Mesothelial cell of epicardium (in vitro differentiated cells): ENCODE measurements around the gene COPRS. TPM values are rescaled to one million over a fixed set of nuclear protein-coding genes. Genes with fewer than 3 reads are reported as not detected.

Source experiments
- DNase-seq, 2 experiments: peaks; one replicate each; pipeline ENCODE4 v3.0.0; 2021; ENCODE audit warnings: low spot score in 2 of 2; ENCODE audit not compliant: unreplicated experiment in 2 of 2
- H3K27ac Mint-ChIP-seq: 2 replicates; pipeline ENCODE4 v1.8.0; 2021; ENCODE audit warnings: mixed read lengths
- H3K27me3 Mint-ChIP-seq: 2 replicates; pipeline ENCODE4 v1.8.0; 2021; ENCODE audit warnings: low read depth, mixed read lengths
- H3K36me3 Mint-ChIP-seq: 2 replicates; pipeline ENCODE4 v1.8.0; 2021; ENCODE audit warnings: mixed read lengths
- H3K4me1 Mint-ChIP-seq: 2 replicates; pipeline ENCODE4 v1.8.0; 2021; ENCODE audit warnings: mixed read lengths
- H3K4me3 Mint-ChIP-seq: 2 replicates; pipeline ENCODE4 v1.8.0; 2021; ENCODE audit warnings: mild to moderate bottlenecking, moderate library complexity, mixed read lengths
- H3K9me3 Mint-ChIP-seq: 2 replicates; pipeline ENCODE4 v1.8.0; 2021; ENCODE audit warnings: mixed read lengths
- total RNA-seq: library from RNA; stranded (reverse); gene quantifications from 3 replicates; pipeline ENCODE4 v1.2.1, GENCODE V29; 2021
- TF ChIP-seq, protein P1 (sequence below): fragments of 200-600 bp; sonication (generic); IDR thresholded peaks from one replicate; pipeline ENCODE4 v1.5.0; 2021; ENCODE audit warnings: antibody characterized with exemption; ENCODE audit not compliant: unreplicated experiment

Gene COPRS
- total RNA-seq, 1 donor from 2014 or later, result 28.4 TPM

DNA sequence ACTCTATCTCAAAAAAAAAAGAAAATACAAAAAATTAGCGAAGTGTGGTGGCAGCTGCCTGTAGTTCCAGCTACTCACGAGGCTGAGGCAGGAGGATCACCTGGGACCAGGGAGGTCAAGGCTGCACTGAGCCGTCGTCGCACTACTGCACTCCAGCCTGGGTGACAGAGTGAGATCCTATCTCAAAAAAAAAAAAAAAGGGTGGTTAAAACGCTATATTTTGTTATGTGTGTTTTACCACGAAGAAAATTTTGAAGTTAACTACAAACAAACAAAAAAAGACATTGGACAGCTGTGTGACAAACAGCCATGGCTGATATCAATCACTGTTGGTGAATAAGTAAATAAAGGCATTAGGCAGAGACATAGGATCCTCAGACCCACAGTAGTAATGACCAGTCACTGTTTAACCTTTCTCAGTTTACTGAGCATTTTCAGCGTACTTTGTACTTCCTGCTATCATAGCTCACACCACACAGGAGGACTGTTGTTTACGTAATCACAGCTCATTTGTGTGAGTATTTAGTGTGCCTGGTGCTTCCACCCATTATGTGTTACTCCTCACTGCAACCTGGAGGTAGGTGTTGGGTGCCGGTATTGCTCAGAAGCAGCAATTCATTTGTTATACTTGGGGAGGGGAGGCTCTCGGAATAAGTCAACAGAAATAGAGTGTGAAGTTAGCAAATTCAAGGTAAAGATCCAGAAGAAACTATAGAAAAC lies 55.4 kb downstream of the COPRS start:
- no peak for DNase-seq
- H3K4me1 Mint-ChIP-seq, result peaks cover 2% of the 10 kb centered on the region
- H3K9me3 Mint-ChIP-seq, result no peaks in the 10 kb centered on the region
- TF ChIP-seq, protein P1, sequence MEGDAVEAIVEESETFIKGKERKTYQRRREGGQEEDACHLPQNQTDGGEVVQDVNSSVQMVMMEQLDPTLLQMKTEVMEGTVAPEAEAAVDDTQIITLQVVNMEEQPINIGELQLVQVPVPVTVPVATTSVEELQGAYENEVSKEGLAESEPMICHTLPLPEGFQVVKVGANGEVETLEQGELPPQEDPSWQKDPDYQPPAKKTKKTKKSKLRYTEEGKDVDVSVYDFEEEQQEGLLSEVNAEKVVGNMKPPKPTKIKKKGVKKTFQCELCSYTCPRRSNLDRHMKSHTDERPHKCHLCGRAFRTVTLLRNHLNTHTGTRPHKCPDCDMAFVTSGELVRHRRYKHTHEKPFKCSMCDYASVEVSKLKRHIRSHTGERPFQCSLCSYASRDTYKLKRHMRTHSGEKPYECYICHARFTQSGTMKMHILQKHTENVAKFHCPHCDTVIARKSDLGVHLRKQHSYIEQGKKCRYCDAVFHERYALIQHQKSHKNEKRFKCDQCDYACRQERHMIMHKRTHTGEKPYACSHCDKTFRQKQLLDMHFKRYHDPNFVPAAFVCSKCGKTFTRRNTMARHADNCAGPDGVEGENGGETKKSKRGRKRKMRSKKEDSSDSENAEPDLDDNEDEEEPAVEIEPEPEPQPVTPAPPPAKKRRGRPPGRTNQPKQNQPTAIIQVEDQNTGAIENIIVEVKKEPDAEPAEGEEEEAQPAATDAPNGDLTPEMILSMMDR, result no peak
- H3K27me3 Mint-ChIP-seq, result no peaks in the 10 kb centered on the region
- no peak overlapping the region for H3K27ac Mint-ChIP-seq
- H3K36me3 Mint-ChIP-seq, result no peaks in the 10 kb centered on the region
- H3K4me3 Mint-ChIP-seq, result no peak overlapping the region

DNA sequence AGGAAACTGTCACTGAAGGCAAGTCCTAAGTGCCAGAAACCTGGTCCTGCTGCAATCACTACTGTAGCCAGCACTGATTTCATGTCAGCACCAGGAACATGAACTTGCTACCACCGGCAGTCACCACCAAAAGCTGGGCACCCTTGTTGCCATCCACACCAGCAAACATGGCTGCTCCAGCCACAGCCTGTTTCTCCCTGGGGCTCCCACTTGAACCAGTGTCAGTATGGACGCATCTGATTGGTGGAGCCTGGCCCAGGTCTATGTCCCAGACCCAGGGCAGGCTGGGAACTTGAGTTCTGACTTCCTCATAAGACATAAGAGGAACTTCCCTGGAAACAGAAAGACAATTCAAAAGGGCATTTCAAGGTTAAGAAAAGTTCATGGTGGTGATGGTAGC lies 56.5 kb downstream of the COPRS start:
- Mint-ChIP-seq H3K36me3 (no peaks in the 10 kb centered on the region), H3K27me3 (no peaks in the 10 kb centered on the region), H3K4me1 (no peaks in the 10 kb centered on the region), H3K27ac (no peak overlapping the region), H3K9me3 (no peaks in the 10 kb centered on the region), H3K4me3 (no peak overlapping the region)
- TF ChIP-seq, protein P1, result no peak
- DNase-seq, result no peak

Other genes starting within 250 kb of the COPRS start
- gene UTP6, start 42.5 kb upstream of the COPRS start, total RNA-seq, result 70.9 to 76.0 TPM (median 72.4 TPM) in 3 replicates
- 27.8 to 30.3 TPM (median 29.5 TPM) in 3 replicates for gene SUZ12, start 77.8 kb upstream of the COPRS start, total RNA-seq
- gene LRRC37B, start 148.1 kb upstream of the COPRS start, total RNA-seq, result 27.5 to 33.2 TPM (median 31.4 TPM) in 3 replicates